HG02870 (cell line): ENCODE results near the gene FKBP5.
"Not testable (repeated sequence)": the region's sequence is repeated elsewhere in the genome, so short reads cannot be mapped to it uniquely, and the experiment has no call there.

ENCODE experiments used
- ATAC-seq: cut with Tn5 transposase; IDR thresholded peaks from one replicate; pipeline ENCODE4 v1.9.1; 2021; ENCODE audit warnings: mild to moderate bottlenecking, moderate library complexity; ENCODE audit not compliant: unreplicated experiment

FKBP5 gene

GRCh38 chr6:35590622-35591066, 98.1 kb downstream of the FKBP5 start:
- no peak for ATAC-seq

- no peak for ATAC-seq
Measured at GRCh38 chr6:35589904-35590303, 98.8 kb downstream of the FKBP5 start.

GRCh38 chr6:35589201-35589739, 99.4 kb downstream of the FKBP5 start:
- ATAC-seq, result no peak

- ATAC-seq, result no peak
Measured at GRCh38 chr6:35587167-35587566, 101.5 kb downstream of the FKBP5 start.

- ATAC-seq, result no peak
Measured at GRCh38 chr6:35586542-35586941, 102.2 kb downstream of the FKBP5 start.

GRCh38 chr6:35585658-35586057, 103.1 kb downstream of the FKBP5 start:
- ATAC-seq, result no peak

- ATAC-seq, result no peak
Measured at GRCh38 chr6:35583893-35584688, 104.6 kb downstream of the FKBP5 start.

GRCh38 chr6:35582315-35582714, 106.4 kb downstream of the FKBP5 start:
- no peak for ATAC-seq

GRCh38 chr6:35581633-35582032, 107.1 kb downstream of the FKBP5 start:
- ATAC-seq, result no peak

GRCh38 chr6:35580836-35581235, 107.9 kb downstream of the FKBP5 start:
- ATAC-seq, result no peak

GRCh38 chr6:35576682-35577081, 112.0 kb downstream of the FKBP5 start:
- no peak for ATAC-seq

GRCh38 chr6:35573495-35574110, 115.1 kb downstream of the FKBP5 start:
- no peak for ATAC-seq

GRCh38 chr6:35570885-35571330, 117.8 kb downstream of the FKBP5 start:
- ATAC-seq, result not testable (repeated sequence)

GRCh38 chr6:35569011-35569461, 119.7 kb downstream of the FKBP5 start:
- no peak for ATAC-seq

- ATAC-seq, result no peak
Measured at GRCh38 chr6:35566794-35567193, 121.9 kb downstream of the FKBP5 start.

- ATAC-seq, result no peak
Measured at GRCh38 chr6:35564733-35565132, 124.0 kb downstream of the FKBP5 start.

- ATAC-seq, result no peak
Measured at GRCh38 chr6:35562060-35562459, 126.7 kb downstream of the FKBP5 start.

- no peak for ATAC-seq
Measured at GRCh38 chr6:35561113-35561512, 127.6 kb downstream of the FKBP5 start.

- no peak for ATAC-seq
Measured at GRCh38 chr6:35558571-35558970, 130.1 kb downstream of the FKBP5 start.

- no peak for ATAC-seq
Measured at GRCh38 chr6:35557239-35557638, 131.5 kb downstream of the FKBP5 start.

- no peak for ATAC-seq
Measured at GRCh38 chr6:35554811-35555210, 133.9 kb downstream of the FKBP5 start.

GRCh38 chr6:35553315-35553714, 135.4 kb downstream of the FKBP5 start:
- ATAC-seq, result no peak
